OCI-LY7 (cell line): ENCODE results near the gene SLFN12L.

Experiments used
- CTCF ChIP-seq: fragments of 200-600 bp; sonication (generic); conservative IDR thresholded peaks from 2 replicates; pipeline ENCODE4 v1.5.1; 2014; ENCODE audit warnings: mild to moderate bottlenecking, antibody characterized with exemption, low read length, moderate library complexity, mixed read lengths
- EZH2phosphoT487 ChIP-seq: fragments of 200-600 bp; sonication (generic); IDR thresholded peaks from 2 replicates; pipeline ENCODE4 v1.6.1; 2018; ENCODE audit warnings: low read depth, borderline replicate concordance, mild to moderate bottlenecking, mixed run types, antibody characterized with exemption, low read length, moderate library complexity, mixed read lengths

GRCh38 chr17:35529866-35530265, 7.6 kb downstream of the SLFN12L start:
- TF ChIP-seq CTCF (no peak), EZH2phosphoT487 (no peak)
